K562 (cell line): ENCODE measurements around the gene ZNF627. TPM values are rescaled to one million over a fixed set of nuclear protein-coding genes. Genes with fewer than 3 reads are reported as not detected.

Experiments
- ILK ChIP-seq: fragments of 450-650 bp; IDR thresholded peaks from 2 replicates; pipeline ENCODE4 v1.6.1; 2016; ENCODE audit warnings: missing genetic modification characterization, low read depth, mild to moderate bottlenecking, missing compliant biosample characterization, moderate library complexity, borderline replicate concordance
- NR2C1 ChIP-seq, 2 experiments: fragments of 450-650 bp; IDR thresholded peaks; 2 replicates each; pipeline ENCODE4 v1.6.1; 2017; ENCODE audit warnings: mild to moderate bottlenecking in 2 of 2, antibody characterized with exemption in 1 of 2, inconsistent platforms in 1 of 2, missing compliant biosample characterization in 1 of 2, missing genetic modification characterization in 1 of 2
- NRF1 ChIP-seq, 2 experiments: fragments of 450-650 bp; IDR thresholded peaks in 1 of 2; conservative IDR thresholded peaks in 1 of 2; 2 replicates each; pipeline ENCODE4 v1.6.1; 2014; ENCODE audit warnings: mild to moderate bottlenecking in 2 of 2
- PTTG1 ChIP-seq: fragments of 450-650 bp; IDR thresholded peaks from 2 replicates; pipeline ENCODE4 v1.6.1; 2016; ENCODE audit warnings: low read depth, mild to moderate bottlenecking, missing genetic modification characterization, missing compliant biosample characterization
- RBFOX2 ChIP-seq: fragments of 200-400 bp; formaldehyde crosslinking; IDR thresholded peaks from 2 replicates; pipeline ENCODE4 v1.6.1; 2017; ENCODE audit warnings: low read depth, mild to moderate bottlenecking, low read length, moderate library complexity
- ZBTB17 ChIP-seq: fragments of 450-650 bp; formaldehyde crosslinking; IDR thresholded peaks from 2 replicates; pipeline ENCODE4 v1.4.0; 2020; ENCODE audit warnings: mild to moderate bottlenecking
- ZNF224 ChIP-seq: sonication (generic); formaldehyde crosslinking; IDR thresholded peaks from 2 replicates; pipeline ENCODE4 v1.8.0; 2022; ENCODE audit warnings: mild to moderate bottlenecking, missing genetic modification reagents
- ZNF23 ChIP-seq: fragments of 250-450 bp; sonication (Bioruptor Pico); IDR thresholded peaks from 2 replicates; pipeline ENCODE4 v1.4.0; 2020; ENCODE audit warnings: mild to moderate bottlenecking
- polyA plus RNA-seq, 8 experiments: library from polyadenylated mRNA; depleted of rRNA in 4 of 8; stranded (reverse) in 5 of 8; unstranded in 3 of 8; fragments of >200 nt; fragmentation: Nextera tagmentation in 2 of 8; fragmentation: Illumina TruSeq in 1 of 8; extraction: Ambion mirVana in 2 of 8; extraction: Trizol in 1 of 8; gene quantifications; 2 replicates each; pipeline versions ENCODE4 v1.2.1 to v1.2.3, GENCODE V29; 2011 to 2014; ENCODE audit warnings: inconsistent platforms in 1 of 8, missing spikeins in 1 of 8
- total RNA-seq, 7 experiments: library from RNA; depleted of rRNA in 6 of 7; stranded (reverse); fragments of >200 nt in 6 of 7; fragmentation: Illumina TruSeq in 2 of 7; extraction: Trizol in 2 of 7; gene quantifications; 2 replicates each; pipeline versions ENCODE4 v1.2.1 to v1.2.3, GENCODE V29; 2011 to 2021; ENCODE audit warnings: low replicate concordance in 1 of 7
- TF ChIP-seq, protein P1 (sequence below): fragments of 450-650 bp; IDR thresholded peaks from 2 replicates; pipeline ENCODE4 v1.6.1; 2016; ENCODE audit warnings: low read depth
- TF ChIP-seq, protein P2 (sequence below): fragments of 200-400 bp; formaldehyde crosslinking; IDR thresholded peaks from 2 replicates; pipeline ENCODE4 v1.6.1; 2017; ENCODE audit warnings: mild to moderate bottlenecking, low read depth, low read length, moderate library complexity
- TF ChIP-seq, protein P3 (sequence below), 2 experiments: IDR thresholded peaks; 2 replicates each; pipeline ENCODE4 v1.6.1; 2012; ENCODE audit warnings: improper control_type of control experiment in 2 of 2, low read depth in 2 of 2, low read length in 2 of 2, borderline replicate concordance in 1 of 2

ZNF627 gene
- total and polyA plus RNA-seq, 9 of the 15 experiments (the other 6 are each of a cell fraction or from before 2014, with no cell fraction given): 6.4 to 19.9 (median 10.6) TPM

DNA sequence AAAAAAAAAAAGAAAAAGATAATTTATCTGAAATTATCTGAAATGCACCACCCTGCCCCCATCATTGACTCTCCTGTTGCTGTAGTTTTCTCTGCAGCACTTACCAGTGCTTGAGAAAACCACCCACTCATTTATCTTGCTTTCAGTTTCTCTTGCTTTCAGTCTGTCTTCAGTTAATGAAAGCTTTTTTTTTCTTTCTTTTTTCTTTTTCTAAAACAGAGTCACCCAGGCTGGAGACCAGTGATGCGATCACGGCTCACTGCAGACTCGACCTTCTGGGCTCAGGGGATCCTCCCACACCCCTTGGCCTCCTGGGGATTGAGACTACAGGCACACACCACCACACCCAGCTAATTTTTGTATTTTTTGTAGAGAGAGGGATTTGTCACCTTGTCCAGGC is 15.5 kb upstream of the ZNF627 start (continued):
- TF ChIP-seq, protein P1, sequence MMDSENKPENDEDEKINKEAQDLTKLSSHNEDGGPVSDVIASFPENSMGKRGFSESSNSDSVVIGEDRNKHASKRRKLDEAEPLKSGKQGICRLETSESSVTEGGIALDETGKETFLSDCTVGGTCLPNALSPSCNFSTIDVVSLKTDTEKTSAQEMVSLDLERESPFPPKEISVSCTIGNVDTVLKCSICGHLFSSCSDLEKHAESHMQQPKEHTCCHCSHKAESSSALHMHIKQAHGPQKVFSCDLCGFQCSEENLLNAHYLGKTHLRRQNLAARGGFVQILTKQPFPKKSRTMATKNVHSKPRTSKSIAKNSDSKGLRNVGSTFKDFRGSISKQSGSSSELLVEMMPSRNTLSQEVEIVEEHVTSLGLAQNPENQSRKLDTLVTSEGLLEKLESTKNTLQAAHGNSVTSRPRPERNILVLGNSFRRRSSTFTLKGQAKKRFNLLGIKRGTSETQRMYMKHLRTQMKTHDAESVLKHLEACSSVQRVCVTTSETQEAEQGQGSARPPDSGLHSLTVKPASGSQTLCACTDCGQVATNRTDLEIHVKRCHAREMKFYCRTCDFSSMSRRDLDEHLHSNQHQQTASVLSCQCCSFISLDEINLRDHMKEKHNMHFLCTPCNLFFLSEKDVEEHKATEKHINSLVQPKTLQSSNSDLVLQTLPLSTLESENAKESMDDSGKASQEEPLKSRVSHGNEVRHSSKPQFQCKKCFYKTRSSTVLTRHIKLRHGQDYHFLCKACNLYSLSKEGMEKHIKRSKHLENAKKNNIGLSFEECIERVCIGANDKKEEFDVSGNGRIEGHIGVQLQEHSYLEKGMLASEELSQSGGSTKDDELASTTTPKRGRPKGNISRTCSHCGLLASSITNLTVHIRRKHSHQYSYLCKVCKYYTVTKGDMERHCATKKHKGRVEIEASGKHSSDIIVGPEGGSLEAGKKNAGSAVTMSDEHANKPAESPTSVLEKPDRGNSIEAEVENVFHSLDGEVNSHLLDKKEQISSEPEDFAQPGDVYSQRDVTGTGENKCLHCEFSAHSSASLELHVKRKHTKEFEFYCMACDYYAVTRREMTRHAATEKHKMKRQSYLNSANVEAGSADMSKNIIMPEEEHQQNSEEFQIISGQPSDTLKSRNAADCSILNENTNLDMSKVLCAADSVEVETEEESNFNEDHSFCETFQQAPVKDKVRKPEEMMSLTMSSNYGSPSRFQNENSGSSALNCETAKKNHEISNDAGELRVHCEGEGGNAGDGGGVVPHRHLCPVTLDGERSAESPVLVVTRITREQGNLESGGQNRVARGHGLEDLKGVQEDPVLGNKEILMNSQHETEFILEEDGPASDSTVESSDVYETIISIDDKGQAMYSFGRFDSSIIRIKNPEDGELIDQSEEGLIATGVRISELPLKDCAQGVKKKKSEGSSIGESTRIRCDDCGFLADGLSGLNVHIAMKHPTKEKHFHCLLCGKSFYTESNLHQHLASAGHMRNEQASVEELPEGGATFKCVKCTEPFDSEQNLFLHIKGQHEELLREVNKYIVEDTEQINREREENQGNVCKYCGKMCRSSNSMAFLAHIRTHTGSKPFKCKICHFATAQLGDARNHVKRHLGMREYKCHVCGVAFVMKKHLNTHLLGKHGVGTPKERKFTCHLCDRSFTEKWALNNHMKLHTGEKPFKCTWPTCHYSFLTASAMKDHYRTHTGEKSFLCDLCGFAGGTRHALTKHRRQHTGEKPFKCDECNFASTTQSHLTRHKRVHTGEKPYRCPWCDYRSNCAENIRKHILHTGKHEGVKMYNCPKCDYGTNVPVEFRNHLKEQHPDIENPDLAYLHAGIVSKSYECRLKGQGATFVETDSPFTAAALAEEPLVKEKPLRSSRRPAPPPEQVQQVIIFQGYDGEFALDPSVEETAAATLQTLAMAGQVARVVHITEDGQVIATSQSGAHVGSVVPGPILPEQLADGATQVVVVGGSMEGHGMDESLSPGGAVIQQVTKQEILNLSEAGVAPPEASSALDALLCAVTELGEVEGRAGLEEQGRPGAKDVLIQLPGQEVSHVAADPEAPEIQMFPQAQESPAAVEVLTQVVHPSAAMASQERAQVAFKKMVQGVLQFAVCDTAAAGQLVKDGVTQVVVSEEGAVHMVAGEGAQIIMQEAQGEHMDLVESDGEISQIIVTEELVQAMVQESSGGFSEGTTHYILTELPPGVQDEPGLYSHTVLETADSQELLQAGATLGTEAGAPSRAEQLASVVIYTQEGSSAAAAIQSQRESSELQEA: no peak
- TF ChIP-seq PTTG1 (tag): no peak
- TF ChIP-seq ZBTB17: 0 out of 2 replicates have a peak, but pooled peaks have one; percentile 35
- TF ChIP-seq, protein P2, sequence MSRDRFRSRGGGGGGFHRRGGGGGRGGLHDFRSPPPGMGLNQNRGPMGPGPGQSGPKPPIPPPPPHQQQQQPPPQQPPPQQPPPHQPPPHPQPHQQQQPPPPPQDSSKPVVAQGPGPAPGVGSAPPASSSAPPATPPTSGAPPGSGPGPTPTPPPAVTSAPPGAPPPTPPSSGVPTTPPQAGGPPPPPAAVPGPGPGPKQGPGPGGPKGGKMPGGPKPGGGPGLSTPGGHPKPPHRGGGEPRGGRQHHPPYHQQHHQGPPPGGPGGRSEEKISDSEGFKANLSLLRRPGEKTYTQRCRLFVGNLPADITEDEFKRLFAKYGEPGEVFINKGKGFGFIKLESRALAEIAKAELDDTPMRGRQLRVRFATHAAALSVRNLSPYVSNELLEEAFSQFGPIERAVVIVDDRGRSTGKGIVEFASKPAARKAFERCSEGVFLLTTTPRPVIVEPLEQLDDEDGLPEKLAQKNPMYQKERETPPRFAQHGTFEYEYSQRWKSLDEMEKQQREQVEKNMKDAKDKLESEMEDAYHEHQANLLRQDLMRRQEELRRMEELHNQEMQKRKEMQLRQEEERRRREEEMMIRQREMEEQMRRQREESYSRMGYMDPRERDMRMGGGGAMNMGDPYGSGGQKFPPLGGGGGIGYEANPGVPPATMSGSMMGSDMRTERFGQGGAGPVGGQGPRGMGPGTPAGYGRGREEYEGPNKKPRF: no peak
- no peak for TF ChIP-seq ZNF224 (CRISPR knock-in tag)
- no peak for TF ChIP-seq ZNF23
- TF ChIP-seq ILK (tag): no peak
- TF ChIP-seq NRF1 (conservative IDR thresholded peaks at IDR 0.05 in 1 of 2, IDR thresholded peaks at IDR 0.05 in 1 of 2): no peak
- no peak for TF ChIP-seq NR2C1 (IDR thresholded peaks at IDR 0.05)
- TF ChIP-seq NR2C1 (tag; IDR thresholded peaks at IDR 0.05): no peak
- TF ChIP-seq RBFOX2: no peak
- TF ChIP-seq, protein P3, sequence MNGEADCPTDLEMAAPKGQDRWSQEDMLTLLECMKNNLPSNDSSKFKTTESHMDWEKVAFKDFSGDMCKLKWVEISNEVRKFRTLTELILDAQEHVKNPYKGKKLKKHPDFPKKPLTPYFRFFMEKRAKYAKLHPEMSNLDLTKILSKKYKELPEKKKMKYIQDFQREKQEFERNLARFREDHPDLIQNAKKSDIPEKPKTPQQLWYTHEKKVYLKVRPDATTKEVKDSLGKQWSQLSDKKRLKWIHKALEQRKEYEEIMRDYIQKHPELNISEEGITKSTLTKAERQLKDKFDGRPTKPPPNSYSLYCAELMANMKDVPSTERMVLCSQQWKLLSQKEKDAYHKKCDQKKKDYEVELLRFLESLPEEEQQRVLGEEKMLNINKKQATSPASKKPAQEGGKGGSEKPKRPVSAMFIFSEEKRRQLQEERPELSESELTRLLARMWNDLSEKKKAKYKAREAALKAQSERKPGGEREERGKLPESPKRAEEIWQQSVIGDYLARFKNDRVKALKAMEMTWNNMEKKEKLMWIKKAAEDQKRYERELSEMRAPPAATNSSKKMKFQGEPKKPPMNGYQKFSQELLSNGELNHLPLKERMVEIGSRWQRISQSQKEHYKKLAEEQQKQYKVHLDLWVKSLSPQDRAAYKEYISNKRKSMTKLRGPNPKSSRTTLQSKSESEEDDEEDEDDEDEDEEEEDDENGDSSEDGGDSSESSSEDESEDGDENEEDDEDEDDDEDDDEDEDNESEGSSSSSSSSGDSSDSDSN (IDR thresholded peaks at IDR 0.05; ENCODE audit: borderline replicate concordance in 1 of 2, low read depth in 2 of 2, low read length in 2 of 2): 0 out of 4 replicates have a peak, but pooled peaks of 1 of the 2 experiments have one; percentile 43
